Caco-2 (cell line): ENCODE data around the gene MED20. TPM values are rescaled to one million over a fixed set of nuclear protein-coding genes. Genes with fewer than 3 reads are reported as not detected.

Experiments
- BruUV-seq: library from RNA; stranded (reverse); fragments of 400-500 nt; replicated peaks from 2 replicates; lab custom pipeline; 2021; lab: Mats Ljungman, UMichigan
- CTCF ChIA-PET: fragments of 300-600 bp; sonication (Branson Sonifier 250); formaldehyde crosslinking; loops from one replicate; lab custom pipeline; 2022; ENCODE audit warnings: antibody characterized with exemption; lab: Charles Lee
- POLR2A ChIA-PET: fragments of 300-600 bp; sonication (Branson Sonifier 250); formaldehyde crosslinking; loops from one replicate; lab custom pipeline; 2022; ENCODE audit warnings: antibody characterized with exemption; lab: Charles Lee
- DNase-seq, 2 experiments: peaks; one replicate each; pipeline versions ENCODE4 v3.0.0 to v3.0.0-alpha.2; 2020 to 2022
- H3K27me3 ChIP-seq: replicated peaks from 2 replicates; pipeline ENCODE4 v1.6.0; 2011; ENCODE audit warnings: low read length; ENCODE audit not compliant: control insufficient read depth, insufficient read depth
- H3K36me3 ChIP-seq: 2 replicates; pipeline ENCODE4 v1.5.1; 2011; ENCODE audit warnings: low read length; ENCODE audit not compliant: control insufficient read depth, insufficient read depth
- H3K4me1 ChIP-seq: fragments of 250-450 bp; sonication (Bioruptor Pico); 2 replicates; pipeline ENCODE4 v1.5.1; 2020; ENCODE audit warnings: mild to moderate bottlenecking
- H3K4me3 ChIP-seq: 2 replicates; pipeline ENCODE4 v1.5.1; 2011; ENCODE audit warnings: low read depth, mild to moderate bottlenecking, control low read depth, low read length
- H3K9me3 ChIP-seq: fragments of 250-450 bp; sonication (Bioruptor Pico); 2 replicates; pipeline ENCODE4 v1.5.1; 2020; ENCODE audit warnings: mild to moderate bottlenecking, moderate library complexity
- H3K27ac Mint-ChIP-seq: one replicate; pipeline ENCODE4 v1.8.0; 2022; ENCODE audit warnings: mixed read lengths; ENCODE audit not compliant: unreplicated experiment
- H3K27me3 Mint-ChIP-seq: one replicate; pipeline ENCODE4 v1.8.0; 2022; ENCODE audit warnings: mixed read lengths; ENCODE audit not compliant: insufficient read depth, unreplicated experiment
- H3K36me3 Mint-ChIP-seq: one replicate; pipeline ENCODE4 v1.8.0; 2022; ENCODE audit warnings: mild to moderate bottlenecking, mixed read lengths; ENCODE audit not compliant: insufficient read depth, unreplicated experiment
- H3K4me1 Mint-ChIP-seq: one replicate; pipeline ENCODE4 v1.8.0; 2022; ENCODE audit warnings: low read depth, mixed read lengths; ENCODE audit not compliant: unreplicated experiment
- H3K4me3 Mint-ChIP-seq: one replicate; pipeline ENCODE4 v1.8.0; 2022; ENCODE audit warnings: mild to moderate bottlenecking, moderate library complexity, mixed read lengths; ENCODE audit not compliant: unreplicated experiment
- H3K9me3 Mint-ChIP-seq: one replicate; pipeline ENCODE4 v1.8.0; 2022; ENCODE audit warnings: mixed read lengths; ENCODE audit not compliant: unreplicated experiment
- CTCF ChIP-seq, 2 experiments: fragments of 200-600 bp in 1 of 2; IDR thresholded peaks; 1 replicate in 1 of 2; 2 replicates in 1 of 2; pipeline versions ENCODE4 v1.5.1 to v1.8.0; 2011 to 2022; ENCODE audit warnings: antibody characterized with exemption in 1 of 2, control low read depth in 1 of 2, inconsistent platforms in 1 of 2, low read depth in 1 of 2, low read length in 1 of 2, mild to moderate bottlenecking in 1 of 2, moderate library complexity in 1 of 2; ENCODE audit not compliant: insufficient read depth in 1 of 2, severe bottlenecking in 1 of 2, unreplicated experiment in 1 of 2
- intact Hi-C: fragments of 100-400 bp; cut with micrococcal nuclease; formaldehyde crosslinking; loops from one replicate; pipeline ENCODE4 v1.10.0; 2022; ENCODE audit not compliant: unreplicated experiment
- total RNA-seq: library from RNA; stranded (reverse); gene quantifications from 2 replicates; pipeline ENCODE4 v1.2.3, GENCODE V29; 2022

MED20 gene
- total RNA-seq, 1 experiment from 2014 or later, result 43.7 TPM

DNA sequence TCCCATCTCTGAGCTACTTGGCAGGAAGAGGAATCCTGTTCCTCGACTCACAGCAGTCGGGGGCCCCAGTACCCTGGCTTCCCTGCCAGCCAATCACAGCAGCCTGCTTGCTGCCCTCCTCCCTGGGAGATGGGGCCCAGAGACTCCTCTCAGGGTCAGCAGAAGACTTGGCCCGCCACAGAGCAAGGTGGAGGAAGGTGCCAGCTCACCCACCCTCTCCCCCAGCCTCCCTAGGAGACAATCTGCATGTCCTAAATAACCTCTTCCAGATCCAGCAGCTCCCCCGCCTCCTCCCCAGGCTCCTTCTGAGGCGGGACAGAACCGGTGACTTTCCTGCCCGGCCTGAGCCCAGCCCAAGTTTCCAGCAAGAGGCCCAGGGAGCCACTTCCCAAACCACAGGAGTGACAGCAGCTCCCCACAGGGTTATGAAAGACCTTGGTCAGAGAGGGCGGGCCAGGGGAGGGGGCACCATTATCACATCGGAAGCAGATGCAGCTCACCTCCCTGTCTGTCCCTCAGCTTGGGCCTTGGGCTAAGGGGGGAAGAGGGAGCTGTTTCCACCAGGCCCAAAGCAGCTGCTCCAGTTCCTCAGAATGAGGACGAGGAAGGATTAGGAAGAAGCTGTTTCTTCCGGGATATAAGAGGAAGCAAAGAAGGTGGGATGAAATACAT lies 18.4 kb upstream of the MED20 start:
- H3K9me3 ChIP-seq, result no peaks in the 10 kb centered on the region
- H3K27ac Mint-ChIP-seq, result peak overlapping the region; percentile 86
- peaks cover 3% of the 10 kb centered on the region for H3K36me3 ChIP-seq
- POLR2A ChIA-PET, result interaction anchor here (0.5 to 1.3 kb wide), 4 partner anchors 18 to 142 kb away, joined by 3 to 12 read pairs (median 5); partner anchors contain the start of genes BYSL and MED20
- CTCF ChIA-PET, result interaction anchor here (0.6 to 4.0 kb wide), 5 partner anchors 18 to 153 kb away, joined by 3 to 18 read pairs (median 3); partner anchors contain the start of genes BYSL and MED20
- no peaks in the 10 kb centered on the region for H3K27me3 ChIP-seq
- no peak overlapping the region for H3K4me3 ChIP-seq
- peaks cover 33% of the 10 kb centered on the region for H3K4me1 ChIP-seq
- no TSS peak for BruUV-seq
- intact Hi-C loops, result loop anchor here (5.0 kb wide), 1 partner anchor 137 kb away; no protein-coding TSS in a partner anchor
- peak; percentile 18 to 46 for DNase-seq
- no peak for TF ChIP-seq CTCF (IDR thresholded peaks at IDR 0.05; ENCODE audit: insufficient read depth in 1 of 2, low read depth in 1 of 2, low read length in 1 of 2, severe bottlenecking in 1 of 2, unreplicated experiment in 1 of 2)
- H3K9me3 Mint-ChIP-seq, result no peaks in the 10 kb centered on the region
- peaks cover 17% of the 10 kb centered on the region for H3K4me1 Mint-ChIP-seq
- peak overlapping the region; percentile 80 for H3K4me3 Mint-ChIP-seq
- no peaks in the 10 kb centered on the region for H3K27me3 Mint-ChIP-seq
- peaks cover 34% of the 10 kb centered on the region for H3K36me3 Mint-ChIP-seq

DNA sequence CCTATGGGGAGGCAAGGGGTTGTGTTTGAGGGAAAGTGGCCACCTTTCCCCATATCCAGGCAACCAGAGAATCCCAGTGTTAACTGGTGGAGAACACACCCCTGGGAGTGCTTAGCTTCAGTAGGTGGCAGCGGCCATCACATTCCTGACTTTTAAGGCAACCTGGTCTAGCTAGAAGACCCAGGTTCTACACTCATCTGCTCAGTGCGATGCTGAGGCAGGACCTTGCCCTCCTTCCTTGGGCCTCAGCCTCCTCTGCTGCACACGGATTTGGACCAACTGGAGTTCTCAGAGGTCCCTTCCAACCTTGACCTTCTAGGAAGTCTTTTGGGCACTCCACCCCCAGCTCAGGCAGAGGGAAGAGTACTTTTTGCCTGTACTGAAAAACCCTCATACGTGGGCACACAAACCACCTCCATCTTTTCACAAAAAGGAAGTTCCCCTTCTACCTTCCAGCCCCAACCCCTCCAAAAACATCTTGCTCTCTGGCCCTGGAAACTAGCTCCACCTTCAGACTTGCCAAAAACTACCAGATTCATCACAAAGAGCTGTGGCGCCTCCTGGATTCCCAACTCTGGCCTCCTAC lies 17.7 kb upstream of the MED20 start:
- no peaks in the 10 kb centered on the region for H3K27me3 Mint-ChIP-seq
- H3K36me3 Mint-ChIP-seq, result peaks cover 37% of the 10 kb centered on the region
- Histone ChIP-seq H3K9me3 (no peaks in the 10 kb centered on the region), H3K27me3 (no peaks in the 10 kb centered on the region), H3K4me3 (no peak overlapping the region), H3K36me3 (peaks cover 3% of the 10 kb centered on the region), H3K4me1 (peaks cover 33% of the 10 kb centered on the region)
- ChIA-PET POLR2A (interaction anchor here (0.6 to 1.3 kb wide), 3 partner anchors 18 to 106 kb away, joined by 3 to 5 read pairs (median 5); partner anchors contain the start of genes BYSL and MED20), CTCF (interaction anchor here (0.9 to 4.0 kb wide), 3 partner anchors 18 to 152 kb away, joined by 3 to 18 read pairs (median 8); partner anchors contain the start of genes BYSL and MED20)
- peak overlapping the region; percentile 86 for H3K27ac Mint-ChIP-seq
- DNase-seq, result no peak
- intact Hi-C loops, result loop anchor here (5.0 kb wide), 1 partner anchor 136 kb away; no protein-coding TSS in a partner anchor
- peaks cover 17% of the 10 kb centered on the region for H3K4me1 Mint-ChIP-seq
- H3K4me3 Mint-ChIP-seq, result no peak overlapping the region
- TF ChIP-seq CTCF (IDR thresholded peaks at IDR 0.05; ENCODE audit: insufficient read depth in 1 of 2, low read depth in 1 of 2, low read length in 1 of 2, severe bottlenecking in 1 of 2, unreplicated experiment in 1 of 2), result no peak
- no peaks in the 10 kb centered on the region for H3K9me3 Mint-ChIP-seq
- BruUV-seq, result no TSS peak

DNA sequence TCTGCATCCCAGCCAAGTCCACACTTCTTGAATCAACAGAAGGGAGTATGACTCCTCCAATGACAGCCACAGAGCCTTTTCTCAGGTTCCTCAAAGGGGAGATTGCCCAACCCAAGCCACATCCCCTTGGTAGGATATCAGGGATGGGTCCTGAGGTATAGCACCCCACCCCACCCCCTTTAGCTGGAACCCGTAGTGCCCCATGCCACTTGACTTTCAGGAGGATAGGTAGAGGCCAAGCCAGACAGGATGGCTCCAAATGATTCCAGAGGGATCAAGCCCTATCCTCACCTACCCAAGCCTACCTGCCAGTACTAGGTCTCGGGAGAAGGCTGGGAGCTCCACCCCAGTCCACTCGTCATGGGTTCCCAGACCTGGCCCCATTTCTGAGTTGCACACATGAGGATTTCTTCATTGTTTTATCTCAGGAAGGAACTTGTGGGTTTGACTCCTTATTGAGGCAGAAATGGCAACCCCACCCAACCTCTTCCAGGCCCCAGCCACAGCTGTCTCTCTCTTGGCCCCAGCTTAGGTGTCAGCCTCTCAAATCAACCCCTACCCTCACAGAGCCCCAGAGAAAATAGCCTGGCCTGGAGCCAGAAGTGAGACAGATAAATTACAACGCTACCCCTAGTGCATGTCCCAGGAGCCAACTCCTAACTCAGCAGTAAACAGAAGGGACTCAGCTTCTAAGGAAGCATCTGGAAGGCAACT lies 17.1 kb upstream of the MED20 start:
- no peak overlapping the region for H3K4me3 ChIP-seq
- intact Hi-C loops, result loop anchor here (5.0 kb wide), 1 partner anchor 136 kb away; no protein-coding TSS in a partner anchor

More for the DNA sequence above, 17.1 kb upstream of the MED20 start:
- Mint-ChIP-seq H3K4me1 (peaks cover 17% of the 10 kb centered on the region), H3K27me3 (no peaks in the 10 kb centered on the region), H3K36me3 (peaks cover 41% of the 10 kb centered on the region), H3K9me3 (no peaks in the 10 kb centered on the region), H3K4me3 (no peak overlapping the region), H3K27ac (no peak overlapping the region)
- BruUV-seq, result no TSS peak
- TF ChIP-seq CTCF (IDR thresholded peaks at IDR 0.05; ENCODE audit: insufficient read depth in 1 of 2, low read depth in 1 of 2, low read length in 1 of 2, severe bottlenecking in 1 of 2, unreplicated experiment in 1 of 2), result no peak
- DNase-seq, result no peak
- H3K9me3 ChIP-seq, result no peaks in the 10 kb centered on the region
- H3K36me3 ChIP-seq, result peaks cover 3% of the 10 kb centered on the region
- H3K4me1 ChIP-seq, result peaks cover 33% of the 10 kb centered on the region
- no peaks in the 10 kb centered on the region for H3K27me3 ChIP-seq
- POLR2A ChIA-PET, result interaction anchor here (0.6 kb wide), 1 partner anchor 42 kb away, joined by 5 read pairs; no protein-coding TSS in a partner anchor
- CTCF ChIA-PET, result no interaction called here
